Left kidney (tissue), 2 donors: ENCODE data around the gene BBX. TPM values are rescaled to one million over a fixed set of nuclear protein-coding genes. Genes with fewer than 3 reads are reported as not detected.

Experiments used
- DNase-seq: peaks from one replicate; pipeline ENCODE4 v3.0.0-alpha.2; 2013
- polyA plus RNA-seq: library from polyadenylated mRNA; unstranded; fragments of 120-200 nt; gene quantifications from one replicate; pipeline ENCODE4 v1.2.1, GENCODE V29; 2013; ENCODE audit not compliant: insufficient read length

Gene BBX
- polyA plus RNA-seq, 1 donor, result 70.1 TPM

GRCh38 chr3:107650788-107651187 lies 128.0 kb downstream of the BBX start:
- DNase-seq, result no peak

- DNase-seq, result no peak
Observed at GRCh38 chr3:107651782-107652181, 129.0 kb downstream of the BBX start.

GRCh38 chr3:107654218-107654617 lies 131.5 kb downstream of the BBX start:
- no peak for DNase-seq

- no peak for DNase-seq
Observed at GRCh38 chr3:107657971-107658370, 135.2 kb downstream of the BBX start.

- DNase-seq, result peak; percentile 29
Observed at GRCh38 chr3:107660306-107660976, 137.7 kb downstream of the BBX start.

- DNase-seq, result no peak
Observed at GRCh38 chr3:107661447-107662123, 138.8 kb downstream of the BBX start.

- DNase-seq, result no peak
Observed at GRCh38 chr3:107662124-107662507, 139.4 kb downstream of the BBX start.

GRCh38 chr3:107662586-107662985 lies 139.8 kb downstream of the BBX start:
- DNase-seq, result no peak

GRCh38 chr3:107663266-107663665 lies 140.5 kb downstream of the BBX start:
- DNase-seq, result no peak

- DNase-seq, result no peak
Observed at GRCh38 chr3:107664614-107665013, 141.9 kb downstream of the BBX start.

GRCh38 chr3:107665351-107665750 lies 142.6 kb downstream of the BBX start:
- DNase-seq, result no peak

GRCh38 chr3:107666853-107667252 lies 144.1 kb downstream of the BBX start:
- no peak for DNase-seq

GRCh38 chr3:107668416-107668815 lies 145.7 kb downstream of the BBX start:
- DNase-seq, result no peak

GRCh38 chr3:107668963-107669362 lies 146.2 kb downstream of the BBX start:
- no peak for DNase-seq

GRCh38 chr3:107669669-107670068 lies 146.9 kb downstream of the BBX start:
- no peak for DNase-seq

- DNase-seq, result no peak
Observed at GRCh38 chr3:107670986-107671385, 148.2 kb downstream of the BBX start.

GRCh38 chr3:107674371-107674770 lies 151.6 kb downstream of the BBX start:
- DNase-seq, result no peak

- no peak for DNase-seq
Observed at GRCh38 chr3:107675233-107675900, 152.6 kb downstream of the BBX start.

GRCh38 chr3:107676469-107677309 lies 153.9 kb downstream of the BBX start:
- DNase-seq, result peak; percentile 29

GRCh38 chr3:107679921-107680320 lies 157.2 kb downstream of the BBX start:
- no peak for DNase-seq

- no peak for DNase-seq
Observed at GRCh38 chr3:107680698-107681097, 157.9 kb downstream of the BBX start.

- no peak for DNase-seq
Observed at GRCh38 chr3:107681396-107681795, 158.6 kb downstream of the BBX start.

- no peak for DNase-seq
Observed at GRCh38 chr3:107682580-107682979, 159.8 kb downstream of the BBX start.
